ENCODE measurements around the gene CDKN1B. TPM values are rescaled to one million over a fixed set of nuclear protein-coding genes. Genes with fewer than 3 reads are reported as not detected.

The CDKN1B gene
- total RNA-seq, 2 donors from 2014 or later: 24.6 to 38.1 TPM

Other genes starting within 250 kb of the CDKN1B start
- gene DUSP16, start 154.5 kb upstream of the CDKN1B start, total RNA-seq: 10 to 100 TPM; 21.8 to 22.8 TPM
- gene CREBL2, start 105.5 kb upstream of the CDKN1B start, total RNA-seq: 10 to 100 TPM; 15.5 to 15.9 TPM
- 1 to 10 TPM; 6.4 to 9.9 TPM for gene GPR19, start 21.2 kb upstream of the CDKN1B start, total RNA-seq
- 1 to 10 TPM in 1 of 2 donors, under 1 TPM in 1; 0.90 to 3.3 TPM for gene APOLD1, start 68.3 kb downstream of the CDKN1B start, total RNA-seq
- gene DDX47, start 96.0 kb downstream of the CDKN1B start, total RNA-seq: 10 to 100 TPM; 79.2 to 81.3 TPM
- not detected for gene GPRC5A, start 174.2 kb downstream of the CDKN1B start, total RNA-seq
- gene GPRC5D, start 234.8 kb downstream of the CDKN1B start, total RNA-seq: not detected

Measured in natural killer cell treated with Interleukin-12 subunit alpha and Interleukin-12 subunit beta and Interleukin-15 and Interleukin-18, amount 100 ng/mL, for 72 hours (primary cell).